ENCODE results near the gene ENTHD1.
A peak's percentile ranks its signal among the peaks of the same experiment; 100 is the strongest.
"Not testable (repeated sequence)": the region's sequence is repeated elsewhere in the genome, so short reads cannot be mapped to it uniquely, and the experiment has no call there.

The ENTHD1 gene

DNA sequence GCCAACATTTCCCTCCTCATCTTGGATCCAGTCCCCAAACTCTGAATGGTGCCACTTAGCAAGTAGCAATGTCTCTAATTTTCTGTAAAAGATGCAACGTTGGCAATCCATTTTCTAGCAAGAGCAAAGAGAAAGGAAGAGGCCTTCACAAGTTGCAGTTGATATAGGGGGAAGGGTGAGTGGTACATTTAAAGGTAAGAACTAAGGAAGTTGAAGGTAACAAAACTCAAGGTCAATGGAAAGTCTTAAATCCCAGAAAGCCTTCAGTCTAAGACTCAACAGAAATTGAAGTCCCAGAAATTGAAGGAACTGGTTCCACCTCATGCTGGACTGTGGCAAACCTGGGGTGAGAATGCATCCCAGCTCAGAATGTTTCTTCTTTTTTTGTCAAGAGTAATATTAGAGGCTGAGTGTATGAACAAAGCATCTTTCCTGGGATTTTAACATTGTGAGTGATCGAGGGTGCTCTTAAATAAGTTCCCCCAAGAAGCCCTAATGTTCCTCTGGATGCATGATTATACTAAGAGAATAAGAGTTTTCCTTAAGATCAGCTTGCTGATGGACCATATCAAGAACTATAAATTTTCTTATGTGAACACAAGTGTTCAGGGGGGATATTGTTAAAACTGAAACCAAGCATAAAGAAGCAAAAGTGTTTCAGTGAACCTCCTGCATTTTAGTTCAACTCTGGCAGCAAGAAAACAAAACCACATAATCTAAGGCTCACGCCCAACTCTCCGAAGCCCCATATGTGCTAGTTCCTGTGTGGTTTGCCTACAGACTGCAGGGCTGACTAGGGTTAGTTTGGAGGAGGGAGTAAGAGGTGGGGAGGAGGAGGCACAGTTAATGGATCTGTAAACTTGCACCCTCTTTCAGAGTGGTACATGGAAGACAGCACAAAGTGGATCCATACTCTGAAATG is 7.0 kb upstream of the ENTHD1 start, which contains the start of gene GRAP2:
Gene GRAP2, plus strand, starts transcription at position 779 of the 922 bp plus-strand sequence. CDS start 46,023 bp downstream, outside the sequence.
- peak; percentile 46 for DNase-seq (ENCODE audit: low read depth)

DNA sequence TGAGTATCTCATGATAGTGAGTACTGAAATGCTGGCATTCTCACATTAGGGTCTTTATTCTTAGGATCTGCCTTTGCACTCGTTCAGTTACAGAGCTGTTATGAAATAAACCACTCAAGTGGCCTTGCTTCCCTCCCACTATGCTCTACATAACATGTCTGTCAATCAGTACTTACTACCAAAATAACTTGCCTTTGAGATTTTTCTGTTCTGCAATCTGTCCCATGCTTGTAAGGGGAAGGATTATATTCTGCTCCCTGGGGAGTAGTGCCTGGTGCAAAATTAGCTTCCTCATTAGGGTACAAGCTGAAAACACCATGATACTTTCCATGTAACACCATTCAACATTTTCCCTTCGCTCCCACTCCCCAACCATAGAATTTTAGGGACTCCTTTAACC is 5.4 kb upstream of the ENTHD1 start:
- DNase-seq (ENCODE audit: low read depth), result no peak

DNA sequence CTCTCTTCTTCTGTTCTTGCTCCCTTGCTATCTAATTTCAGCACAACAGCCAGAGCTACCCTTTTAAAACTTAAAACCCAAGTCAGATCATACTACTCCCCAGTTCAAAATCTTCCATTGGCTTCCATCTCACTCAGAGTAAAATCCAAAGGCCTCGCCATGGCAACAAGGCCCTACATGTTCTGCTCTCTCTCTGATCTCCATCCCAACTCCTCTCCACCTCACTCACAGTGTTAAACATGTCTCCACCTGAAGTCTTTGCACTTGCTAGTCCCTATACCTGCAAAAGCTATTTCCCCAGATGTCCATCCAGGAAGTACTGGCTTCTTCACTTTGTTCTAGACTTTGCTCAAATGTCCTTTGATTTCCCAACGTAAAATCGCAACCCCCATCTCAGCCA is 4.3 kb upstream of the ENTHD1 start:
- no peak for DNase-seq (ENCODE audit: low read depth)

DNA sequence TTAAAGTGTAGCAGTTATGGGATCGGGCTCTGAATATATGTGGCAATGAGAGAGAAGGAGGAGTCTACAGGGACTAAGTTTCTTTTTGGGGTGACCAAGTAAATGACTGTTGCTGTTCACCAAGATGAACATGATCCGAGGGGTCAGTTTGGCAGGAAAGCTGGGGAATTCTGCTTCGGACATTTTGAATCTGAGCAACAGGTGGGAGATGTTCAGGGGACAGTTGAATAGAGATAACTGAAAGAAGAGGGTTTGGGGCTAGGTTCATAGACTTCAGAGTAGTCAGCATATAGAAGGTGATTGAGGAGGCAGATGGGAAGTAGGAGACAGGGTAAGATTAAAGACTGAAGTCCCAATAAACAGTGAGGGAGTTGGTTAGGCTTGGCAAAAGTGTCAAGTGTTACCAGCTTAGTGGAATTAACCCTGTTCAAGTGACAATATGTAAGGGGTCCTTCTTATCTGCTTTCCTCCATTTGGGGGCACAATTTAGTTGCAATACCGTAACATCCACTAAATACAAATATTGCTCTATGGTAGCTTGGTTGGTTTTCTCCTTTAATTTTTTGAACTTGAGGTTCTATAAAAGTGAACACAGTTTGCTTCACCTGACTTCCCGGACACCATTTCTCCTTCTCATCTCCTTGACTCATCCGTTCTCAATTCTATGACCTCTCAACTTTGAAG is 2.9 kb upstream of the ENTHD1 start:
- no peak for DNase-seq (ENCODE audit: low read depth)

DNA sequence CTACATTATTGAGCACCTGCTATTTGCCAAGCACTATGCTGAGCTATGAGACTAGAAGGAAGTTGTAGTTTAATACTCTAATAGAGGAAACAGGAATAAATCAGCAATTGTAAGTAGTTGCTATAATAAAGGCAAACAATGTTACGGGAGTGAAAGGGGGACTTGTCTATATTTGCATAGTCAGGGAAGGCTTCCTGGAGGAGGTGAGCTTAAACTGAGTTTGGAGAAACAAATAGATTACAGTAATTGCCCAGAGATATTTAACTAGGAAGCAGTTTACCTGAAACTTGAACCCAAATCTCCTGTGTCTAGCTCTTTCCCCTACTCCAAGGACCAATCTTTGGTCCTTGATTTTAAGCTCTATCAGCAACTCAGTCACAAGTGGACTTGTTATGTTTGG is 2.1 kb upstream of the ENTHD1 start:
- DNase-seq (ENCODE audit: low read depth), result no peak

DNA sequence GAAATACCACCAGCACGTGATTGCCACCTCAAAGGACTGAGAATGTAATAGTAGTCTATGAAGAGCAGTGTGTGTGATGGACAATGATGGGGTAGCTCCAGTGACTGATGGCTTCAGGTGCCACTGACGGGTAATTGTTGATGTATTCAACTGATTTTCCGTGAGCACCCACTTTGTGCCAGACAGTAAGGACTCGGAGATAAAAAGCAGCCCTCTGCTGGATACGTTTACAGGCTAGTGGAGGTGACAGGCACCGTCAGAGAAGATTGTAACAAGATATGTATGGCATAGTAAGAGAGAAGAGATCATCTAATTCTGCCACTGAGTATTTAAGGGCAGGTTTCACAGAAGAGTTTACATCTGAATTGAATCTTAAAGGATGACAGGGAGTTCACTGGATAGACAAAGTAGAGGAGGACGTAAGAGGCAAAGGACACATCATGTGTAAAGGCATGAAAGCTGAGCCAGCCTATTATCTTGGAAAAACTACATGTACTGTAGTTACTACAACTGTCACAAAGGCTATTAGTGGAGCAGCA is 1.1 kb upstream of the ENTHD1 start:
- no peak for DNase-seq (ENCODE audit: low read depth)

DNA sequence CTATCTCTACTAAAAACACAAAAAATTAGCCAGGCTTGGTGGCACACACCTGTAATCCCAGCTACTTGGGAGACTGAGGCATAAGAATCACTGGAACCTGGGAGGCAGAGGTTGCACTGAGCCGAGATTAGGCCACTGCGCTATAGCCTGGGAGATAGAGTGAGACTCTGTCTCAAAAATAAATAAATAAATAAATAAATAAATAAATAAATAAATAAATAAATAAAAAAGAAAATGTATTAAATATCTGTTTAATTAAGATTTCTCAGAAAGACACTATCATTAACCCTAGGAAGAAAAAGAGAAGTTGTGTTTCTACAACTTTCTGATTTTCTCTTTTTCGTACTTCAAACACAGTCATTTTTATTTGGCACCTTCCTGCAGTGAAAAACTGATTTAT is 3.6 kb downstream of the ENTHD1 start:
- DNase-seq (ENCODE audit: low read depth), result not testable (repeated sequence)

DNA sequence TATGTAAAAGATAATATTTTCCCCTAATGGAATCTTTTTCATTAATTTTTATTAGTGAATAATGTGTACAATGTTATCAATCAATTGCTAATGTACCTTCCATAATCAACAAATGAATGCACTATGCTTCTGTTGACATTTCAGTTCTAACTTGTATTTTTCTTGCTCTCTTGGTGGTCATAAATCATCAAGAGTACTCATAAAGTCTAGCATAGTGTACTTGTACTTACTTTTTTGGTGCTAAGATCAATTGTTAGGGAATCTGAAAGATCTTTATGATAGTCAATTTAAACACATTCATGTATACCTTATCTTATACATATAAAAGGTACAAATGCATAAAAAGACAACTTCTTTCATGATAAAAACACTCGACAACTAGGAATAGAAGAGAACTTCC is 10.5 kb downstream of the ENTHD1 start:
- no peak for DNase-seq (ENCODE audit: low read depth)

DNA sequence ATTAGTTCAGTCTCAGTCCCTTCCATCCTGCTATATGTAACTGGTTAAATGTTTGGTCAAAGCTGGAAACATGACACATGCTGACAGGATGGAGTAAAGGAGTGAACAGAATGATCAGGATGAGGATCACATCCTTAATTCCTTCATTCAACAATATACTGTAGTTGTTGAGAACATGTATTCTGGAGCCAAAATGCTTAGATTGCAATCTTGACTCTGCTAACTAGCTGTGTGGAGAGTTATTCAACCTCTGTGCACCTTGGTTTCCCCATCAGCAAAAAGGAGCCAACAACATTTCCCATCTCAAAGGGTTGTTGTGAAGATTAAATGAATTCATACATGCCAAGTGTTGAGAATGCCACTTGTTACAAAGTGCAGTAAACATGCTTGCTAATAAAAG is 12.8 kb downstream of the ENTHD1 start:
- DNase-seq (ENCODE audit: low read depth), result no peak

DNA sequence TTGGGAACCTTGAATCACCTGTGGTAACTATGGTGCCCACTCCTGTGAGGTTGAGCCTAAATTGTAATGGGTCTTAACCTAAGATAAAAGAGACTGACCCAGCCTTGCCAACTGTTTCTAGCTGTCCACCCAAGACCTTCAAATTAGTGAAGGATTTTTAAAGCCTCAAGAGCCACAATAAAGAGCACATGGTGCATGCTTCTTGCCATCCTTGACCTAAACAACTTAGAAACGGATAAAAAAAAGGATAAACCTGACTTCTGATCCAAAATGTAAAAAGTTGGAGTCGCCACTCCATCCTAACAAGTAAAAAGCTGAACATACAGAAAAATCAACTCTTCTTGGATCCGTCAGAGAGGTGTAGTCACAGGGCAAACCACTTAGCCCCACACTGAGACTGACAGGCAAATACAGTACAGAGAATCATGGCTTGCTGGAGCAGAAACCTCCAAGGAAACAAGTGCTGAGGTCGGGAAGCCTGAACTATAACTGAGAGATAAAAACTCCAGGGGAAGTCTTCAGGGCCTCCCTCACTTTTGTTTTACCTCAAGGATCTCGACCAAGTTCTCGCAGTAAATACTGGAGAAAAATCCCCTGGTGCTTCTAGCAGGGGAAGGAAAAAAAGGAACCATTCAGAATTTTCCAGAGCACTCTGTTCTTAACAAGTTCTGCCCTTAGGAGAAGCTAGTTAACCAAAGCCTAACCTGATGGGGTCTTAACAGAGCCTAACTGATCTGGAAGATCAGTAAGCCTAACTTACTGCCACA is 16.3 kb downstream of the ENTHD1 start:
- no peak for DNase-seq (ENCODE audit: low read depth)

DNA sequence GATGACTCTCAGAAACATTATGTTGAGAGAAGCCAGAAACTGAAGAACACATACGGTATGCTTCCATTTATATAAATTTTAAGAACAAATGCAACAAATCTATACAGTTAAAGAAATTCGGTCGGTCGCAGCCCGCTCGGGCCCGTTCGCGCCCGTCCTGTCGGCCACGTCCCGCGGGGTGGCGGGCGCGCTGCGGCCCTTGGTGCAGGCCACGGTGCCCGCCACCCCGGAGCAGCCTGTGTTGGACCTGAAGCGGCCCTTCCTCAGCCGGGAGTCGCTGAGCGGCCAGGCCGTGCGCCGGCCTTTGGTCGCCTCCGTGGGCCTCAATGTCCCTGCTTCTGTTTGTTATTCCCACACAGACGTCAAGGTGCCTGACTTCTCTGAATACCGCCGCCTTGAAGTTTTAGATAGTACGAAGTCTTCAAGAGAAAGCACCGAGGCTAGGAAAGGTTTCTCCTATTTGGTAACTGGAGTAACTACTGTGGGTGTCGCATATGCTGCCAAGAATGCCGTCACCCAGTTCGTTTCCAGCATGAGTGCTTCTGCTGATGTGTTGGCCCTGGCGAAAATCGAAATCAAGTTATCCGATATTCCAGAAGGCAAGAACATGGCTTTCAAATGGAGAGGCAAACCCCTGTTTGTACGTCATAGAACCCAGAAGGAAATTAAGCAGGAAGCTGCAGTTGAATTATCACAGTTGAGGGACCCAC is 18.2 kb downstream of the ENTHD1 start:
- DNase-seq (ENCODE audit: low read depth), result not testable (repeated sequence)

DNA sequence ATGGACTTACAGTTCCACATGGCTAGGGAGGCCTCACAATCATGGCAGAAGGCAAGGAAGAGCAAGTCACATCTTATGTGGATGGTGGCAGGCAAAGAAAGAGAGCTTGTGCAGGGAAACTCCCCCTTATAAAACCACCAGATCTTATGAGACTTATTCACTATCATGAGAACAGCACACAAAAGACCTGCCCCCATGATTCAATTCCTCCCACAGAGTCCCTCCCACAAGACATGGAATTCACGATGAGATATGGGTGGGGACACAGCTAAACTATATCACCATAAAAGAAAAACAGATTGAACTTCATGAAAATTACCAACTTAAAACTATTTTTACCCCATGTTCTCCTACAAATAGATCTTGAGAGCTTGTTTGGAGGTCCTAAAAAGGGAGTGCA is 19.6 kb downstream of the ENTHD1 start:
- no peak for DNase-seq (ENCODE audit: low read depth)

DNA sequence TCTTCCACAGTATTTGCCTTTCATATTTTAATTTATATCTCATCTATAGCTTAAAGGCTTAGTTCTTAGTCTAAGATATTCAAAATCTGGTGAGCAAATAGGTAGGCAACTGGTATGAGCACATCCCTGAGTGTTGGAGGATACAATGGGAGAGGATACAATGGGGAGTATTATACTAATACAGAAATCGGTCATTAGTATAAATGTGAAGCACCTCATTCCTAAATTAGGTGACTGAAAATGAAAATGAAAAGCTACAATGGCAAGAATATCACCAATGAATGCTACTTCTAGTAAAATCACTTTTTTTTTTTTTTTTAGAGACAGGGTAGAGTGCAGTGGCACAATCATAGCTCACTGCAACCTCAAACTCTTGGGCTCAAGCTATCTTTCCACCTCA is 21.0 kb downstream of the ENTHD1 start:
- no peak for DNase-seq (ENCODE audit: low read depth)

DNA sequence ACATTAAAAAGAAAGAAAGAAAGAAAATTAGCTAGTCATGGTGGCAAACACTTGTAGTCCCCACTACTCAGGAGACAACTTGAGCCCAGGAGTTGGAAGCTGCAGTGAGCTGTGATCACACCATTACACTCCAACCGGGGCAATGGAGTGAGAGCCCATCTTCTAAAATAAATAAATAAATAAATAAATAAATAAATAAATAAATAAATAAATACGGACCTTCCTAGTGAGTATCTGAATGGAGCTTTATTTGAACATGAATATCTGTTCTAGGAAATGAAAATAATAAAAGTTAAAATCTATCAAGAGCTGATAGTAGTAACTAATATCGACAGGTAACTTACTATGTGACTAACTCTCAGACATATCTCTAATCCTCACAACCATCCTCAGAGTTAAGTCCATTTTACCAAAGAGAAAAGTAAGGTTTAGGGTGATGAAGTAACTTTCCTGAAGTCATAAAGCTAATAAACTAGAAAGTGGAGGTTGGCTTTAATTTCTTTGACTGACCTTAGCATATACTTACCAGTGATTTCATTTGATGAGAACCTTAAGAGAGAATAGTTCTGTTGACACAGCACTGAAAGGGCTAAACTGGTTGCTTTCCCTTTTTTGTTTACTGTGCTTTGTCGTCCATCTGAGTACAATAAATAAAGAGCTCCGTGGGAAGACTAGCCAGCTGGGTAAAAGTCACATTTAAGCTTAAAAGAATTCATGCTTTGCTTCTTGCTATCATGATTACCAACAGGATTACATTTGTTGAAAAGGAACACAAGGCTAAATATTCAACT is 22.4 kb downstream of the ENTHD1 start:
- no peak for DNase-seq (ENCODE audit: low read depth)

DNA sequence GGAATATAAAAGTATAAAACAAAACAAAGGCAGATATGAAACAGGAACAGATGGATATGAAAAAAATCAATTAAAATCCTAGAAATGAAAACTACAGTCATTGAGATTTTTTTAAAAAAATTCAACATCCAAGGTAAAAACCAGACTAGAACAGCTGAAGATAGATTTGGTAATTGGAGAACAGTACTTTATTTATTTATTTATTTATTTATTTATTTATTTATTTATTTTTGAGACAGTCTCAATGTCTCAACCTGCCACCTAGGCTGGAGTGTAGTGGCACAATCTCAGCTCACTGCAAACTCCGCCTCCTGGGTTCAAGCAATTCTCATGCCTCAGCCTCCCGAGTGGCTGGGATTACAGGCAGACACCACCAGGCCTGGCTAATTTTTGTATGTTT is 23.8 kb downstream of the ENTHD1 start:
- DNase-seq (ENCODE audit: low read depth), result not testable (repeated sequence)

DNA sequence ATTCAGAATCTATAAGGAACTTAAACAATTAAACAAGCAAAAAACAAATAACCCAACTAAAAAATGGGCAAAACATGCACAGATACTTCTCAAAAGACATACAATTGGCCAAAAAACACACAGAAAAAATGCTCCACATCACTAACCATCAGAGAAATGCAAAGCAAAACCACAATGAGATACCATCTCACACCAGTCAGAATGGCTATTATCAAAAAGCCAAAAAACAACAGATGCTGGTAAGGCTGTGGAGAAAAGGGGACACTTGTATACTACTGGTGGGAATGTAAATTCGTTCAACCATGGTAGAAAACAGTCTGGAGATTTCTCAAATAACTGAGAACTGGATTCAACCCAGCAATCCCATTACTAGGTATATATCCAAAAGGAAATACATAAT is 24.8 kb downstream of the ENTHD1 start:
- DNase-seq (ENCODE audit: low read depth), result no peak

DNA sequence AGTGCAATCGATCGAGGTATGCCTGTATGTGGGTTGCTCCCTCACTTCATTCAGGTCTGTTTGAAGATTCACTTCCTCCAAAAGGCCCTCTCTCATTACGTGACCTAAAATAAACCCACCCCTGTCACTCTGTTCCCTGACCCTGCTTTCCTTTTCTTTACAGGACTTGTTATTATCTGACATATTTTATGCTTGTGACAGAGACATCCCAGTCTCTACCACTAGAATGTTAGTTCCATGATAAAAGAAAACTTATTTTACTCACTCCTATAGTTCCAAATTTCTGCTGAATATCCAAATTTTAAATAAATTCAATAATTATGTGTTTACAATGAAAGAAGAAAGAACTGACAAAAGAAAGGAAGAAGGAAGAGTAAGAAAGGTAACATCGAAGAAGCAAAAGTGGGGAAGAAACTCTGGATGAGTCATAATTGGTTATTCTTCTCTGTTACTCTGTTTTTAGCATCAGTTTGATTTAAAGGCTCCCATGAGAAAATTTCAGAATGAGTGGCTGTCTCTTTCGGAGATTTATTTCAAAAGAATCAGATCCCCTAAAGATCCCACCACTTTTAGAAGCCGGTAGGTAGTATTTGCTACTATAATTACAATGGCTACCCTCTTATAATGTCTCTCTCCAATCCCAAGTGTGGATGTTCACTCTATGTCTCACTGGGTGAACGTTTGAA is 33.5 kb downstream of the ENTHD1 start:
- DNase-seq (ENCODE audit: low read depth), result no peak

DNA sequence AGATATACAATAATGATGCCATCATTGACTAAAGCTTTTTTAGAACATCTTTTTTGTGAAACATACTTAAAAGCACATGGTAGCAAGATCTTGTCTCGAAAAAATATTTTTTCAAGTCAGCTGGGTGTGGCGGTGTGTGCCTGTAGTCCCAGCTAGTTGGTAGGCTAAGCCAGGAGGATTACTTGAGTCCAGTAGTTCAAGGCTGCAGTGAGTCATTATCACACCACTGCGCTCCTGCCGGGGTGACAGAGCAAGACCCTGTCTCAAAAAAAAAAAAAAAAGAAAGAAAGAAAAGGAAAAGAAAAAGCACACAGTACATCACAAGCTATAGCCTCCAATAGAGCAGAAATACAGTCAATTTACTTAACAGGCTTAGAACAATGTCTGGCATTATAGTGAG is 37.0 kb downstream of the ENTHD1 start:
- no peak for DNase-seq (ENCODE audit: low read depth)

DNA sequence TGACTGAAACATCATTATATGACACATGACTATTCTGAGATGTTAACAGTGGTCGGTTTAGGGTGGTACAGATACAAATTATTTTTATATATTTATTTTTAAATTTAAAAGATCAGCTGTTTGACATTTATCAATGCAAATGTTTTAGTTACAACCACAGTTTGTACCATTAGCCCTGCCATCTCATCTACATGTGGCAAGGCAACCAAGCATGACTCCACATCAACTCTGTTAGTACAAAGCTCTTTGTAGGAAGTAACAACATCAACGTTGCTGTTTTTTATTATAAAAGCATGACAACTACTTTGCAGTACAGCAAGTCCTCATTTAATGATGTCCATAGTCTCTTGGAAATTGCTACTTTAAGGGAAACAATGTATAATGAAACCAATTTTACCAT is 40.8 kb downstream of the ENTHD1 start:
- DNase-seq (ENCODE audit: low read depth), result no peak

DNA sequence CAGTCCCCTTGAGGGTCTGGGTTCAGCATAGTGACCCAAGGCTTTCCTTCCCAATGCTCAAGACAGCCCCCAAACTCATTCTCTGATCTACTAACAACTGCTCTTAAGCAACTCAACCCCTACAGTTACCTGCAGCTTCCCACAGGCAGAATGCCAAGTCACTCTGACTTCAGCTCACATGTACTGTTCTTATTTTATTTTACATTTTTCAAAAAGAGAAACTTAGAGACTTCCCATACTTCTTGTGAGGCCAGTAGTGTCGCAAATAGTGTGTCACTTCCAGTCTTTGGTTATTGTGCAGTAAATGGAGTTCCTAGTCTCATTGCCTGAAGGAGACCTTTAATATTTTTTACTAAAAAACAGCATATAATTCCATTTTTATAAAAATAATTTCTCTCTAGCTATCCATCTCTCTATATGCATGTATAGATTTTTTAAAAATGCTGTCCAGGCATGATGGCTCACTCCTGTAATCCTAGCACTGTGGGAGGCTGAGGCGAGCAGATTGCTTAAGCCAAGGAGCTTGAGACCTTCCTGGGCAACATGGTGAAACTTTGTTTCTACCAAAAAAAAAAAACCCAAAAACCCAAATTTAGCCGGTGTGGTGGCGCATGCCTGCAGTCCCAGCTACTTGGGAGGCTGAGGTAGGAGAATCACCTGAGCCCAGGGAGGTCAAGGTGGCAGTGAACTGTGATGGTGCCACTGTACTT is 41.8 kb downstream of the ENTHD1 start:
- DNase-seq (ENCODE audit: low read depth), result no peak
